Activated CD8-positive, alpha-beta T cell treated with anti-CD3 and anti-CD28 coated beads for 36 hours (primary cell): ENCODE measurements around the gene VPS13D. TPM values are rescaled to one million over a fixed set of nuclear protein-coding genes. Genes with fewer than 3 reads are reported as not detected.

ENCODE experiments used
- ATAC-seq: fragments of 200-7000 bp; cut with Tn5 transposase; one replicate; pipeline ENCODE4 v1.10.0; 2021; ENCODE audit warnings: mild to moderate bottlenecking, moderate library complexity
- CTCF ChIA-PET: fragments of 350-600 bp; sonication (Branson Sonifier 250); formaldehyde crosslinking; loops from one replicate; lab custom pipeline; 2021; ENCODE audit warnings: antibody characterized with exemption; lab: Charles Lee
- POLR2A ChIA-PET: fragments of 350-600 bp; sonication (Branson Sonifier 250); formaldehyde crosslinking; loops from one replicate; lab custom pipeline; 2021; ENCODE audit warnings: antibody characterized with exemption; lab: Charles Lee
- DNase-seq: peaks from one replicate; pipeline ENCODE4 v3.0.0-alpha.2; 2020
- H3K27ac Mint-ChIP-seq: one replicate; pipeline ENCODE4 v1.8.0; 2021; ENCODE audit warnings: mild to moderate bottlenecking, mixed read lengths
- H3K27me3 Mint-ChIP-seq: one replicate; pipeline ENCODE4 v1.8.0; 2021; ENCODE audit warnings: mixed read lengths
- H3K36me3 Mint-ChIP-seq: one replicate; pipeline ENCODE4 v1.8.0; 2021; ENCODE audit warnings: low read depth, mixed read lengths
- H3K4me1 Mint-ChIP-seq: one replicate; pipeline ENCODE4 v1.8.0; 2021; ENCODE audit warnings: low read depth, mixed read lengths
- H3K4me3 Mint-ChIP-seq: one replicate; pipeline ENCODE4 v1.8.0; 2021; ENCODE audit warnings: mild to moderate bottlenecking, moderate library complexity, mixed read lengths
- H3K9me3 Mint-ChIP-seq: one replicate; pipeline ENCODE4 v1.8.0; 2021; ENCODE audit warnings: mixed read lengths
- intact Hi-C: fragments of 100-400 bp; cut with micrococcal nuclease; formaldehyde crosslinking; loops from one replicate; pipeline ENCODE4 v1.10.0; 2022
- total RNA-seq, 2 experiments: library from RNA; stranded (reverse); gene quantifications; one replicate each; pipeline ENCODE4 v1.2.3, GENCODE V29; 2021
- TF ChIP-seq, protein P1 (sequence below): fragments of 200-600 bp; IDR thresholded peaks from one replicate; pipeline ENCODE4 v1.8.0; 2022; ENCODE audit warnings: antibody characterized with exemption, mild to moderate bottlenecking

The VPS13D gene
- total RNA-seq, 2 experiments from 2014 or later: 28.1 to 30.7 TPM

DNA sequence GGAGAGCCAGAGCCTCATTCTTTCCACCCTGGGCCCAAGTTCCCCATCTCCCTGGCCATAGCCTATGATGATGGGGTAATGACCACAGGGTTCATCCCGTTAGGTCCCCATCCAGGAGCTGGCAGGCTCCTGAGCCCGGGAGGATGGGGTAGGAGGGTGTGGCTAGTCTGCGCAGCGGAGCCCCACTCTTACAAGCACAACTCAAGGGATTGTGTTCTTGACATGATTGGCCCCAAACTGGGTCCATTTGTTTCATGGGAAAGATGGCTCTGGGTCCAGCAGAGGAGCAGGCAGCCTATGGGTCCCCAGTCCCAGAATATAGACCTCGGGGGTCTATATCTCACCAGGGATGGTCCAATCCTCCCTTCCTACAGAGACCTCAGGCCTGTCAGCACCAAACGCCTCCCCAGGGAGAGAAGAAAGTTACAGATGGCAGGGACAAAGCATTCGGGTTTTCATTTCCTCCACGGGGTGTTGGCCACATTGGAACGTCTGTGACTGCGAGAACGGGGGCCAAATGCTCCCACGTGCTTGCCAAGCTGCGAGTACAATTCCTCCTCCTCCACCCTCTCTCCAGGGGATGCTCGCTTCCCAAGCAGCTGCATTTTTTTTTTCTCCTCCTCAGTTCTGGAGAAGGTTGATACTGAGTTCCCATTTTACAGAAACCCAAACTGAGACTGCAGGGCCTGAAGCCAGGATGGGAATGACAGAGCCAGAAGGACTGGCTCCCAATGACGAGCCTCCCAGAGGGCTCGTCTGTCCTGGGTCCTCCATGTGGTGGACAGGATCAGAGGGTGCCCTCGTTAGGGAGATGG lies 317.1 kb downstream of the VPS13D start:
- Mint-ChIP-seq H3K9me3 (no peaks in the 10 kb centered on the region), H3K27ac (no peak overlapping the region), H3K4me3 (no peak overlapping the region), H3K4me1 (peaks cover 16% of the 10 kb centered on the region), H3K27me3 (peaks cover 3% of the 10 kb centered on the region), H3K36me3 (no peaks in the 10 kb centered on the region)
- ChIA-PET POLR2A (no interaction called here), CTCF (interaction anchor here (0.6 to 1.7 kb wide), 3 partner anchors 16 to 73 kb away, joined by 3 to 4 read pairs (median 3); no protein-coding TSS in a partner anchor)
- TF ChIP-seq, protein P1, sequence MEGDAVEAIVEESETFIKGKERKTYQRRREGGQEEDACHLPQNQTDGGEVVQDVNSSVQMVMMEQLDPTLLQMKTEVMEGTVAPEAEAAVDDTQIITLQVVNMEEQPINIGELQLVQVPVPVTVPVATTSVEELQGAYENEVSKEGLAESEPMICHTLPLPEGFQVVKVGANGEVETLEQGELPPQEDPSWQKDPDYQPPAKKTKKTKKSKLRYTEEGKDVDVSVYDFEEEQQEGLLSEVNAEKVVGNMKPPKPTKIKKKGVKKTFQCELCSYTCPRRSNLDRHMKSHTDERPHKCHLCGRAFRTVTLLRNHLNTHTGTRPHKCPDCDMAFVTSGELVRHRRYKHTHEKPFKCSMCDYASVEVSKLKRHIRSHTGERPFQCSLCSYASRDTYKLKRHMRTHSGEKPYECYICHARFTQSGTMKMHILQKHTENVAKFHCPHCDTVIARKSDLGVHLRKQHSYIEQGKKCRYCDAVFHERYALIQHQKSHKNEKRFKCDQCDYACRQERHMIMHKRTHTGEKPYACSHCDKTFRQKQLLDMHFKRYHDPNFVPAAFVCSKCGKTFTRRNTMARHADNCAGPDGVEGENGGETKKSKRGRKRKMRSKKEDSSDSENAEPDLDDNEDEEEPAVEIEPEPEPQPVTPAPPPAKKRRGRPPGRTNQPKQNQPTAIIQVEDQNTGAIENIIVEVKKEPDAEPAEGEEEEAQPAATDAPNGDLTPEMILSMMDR: no peak
- DNase-seq (no peak), ATAC-seq (no peak)
- intact Hi-C loops: no loop called here

DNA sequence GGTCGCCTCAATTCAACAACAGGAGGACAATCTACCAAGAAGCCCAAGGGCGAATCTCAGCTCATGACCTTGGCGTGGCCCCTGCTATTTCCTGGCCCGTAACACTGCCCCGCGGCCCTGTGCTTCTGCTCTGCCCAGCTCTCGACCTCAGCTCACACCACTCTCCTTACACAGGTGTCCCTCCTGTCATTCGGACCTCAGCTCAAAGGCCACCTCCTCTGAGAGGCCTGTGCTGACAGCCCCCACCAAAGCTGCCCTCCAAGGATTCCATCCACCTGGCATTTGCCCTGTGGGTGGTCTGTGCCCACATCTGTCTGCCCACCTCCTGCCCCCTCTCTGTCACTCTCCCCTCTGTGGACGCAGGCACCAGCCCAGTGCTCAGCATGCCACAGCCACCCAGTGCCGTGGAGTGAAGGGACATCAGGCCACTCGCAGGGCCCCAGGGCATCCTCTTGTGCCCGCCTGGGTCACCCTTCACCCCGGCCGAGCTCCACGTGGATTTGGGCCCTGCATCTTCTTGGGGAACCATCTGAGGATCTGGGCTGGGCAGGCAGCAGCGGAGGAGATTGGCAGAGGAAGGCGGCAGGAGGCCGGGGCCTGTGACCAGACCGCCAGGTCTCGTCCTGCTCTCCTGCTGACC lies 317.9 kb downstream of the VPS13D start:
- ATAC-seq (no peak), DNase-seq (no peak)
- ChIA-PET POLR2A (no interaction called here), CTCF (interaction anchor here (1.5 to 1.7 kb wide), 2 partner anchors 15 to 37 kb away, joined by 3 to 4 read pairs; no protein-coding TSS in a partner anchor)
- H3K36me3 Mint-ChIP-seq: no peaks in the 10 kb centered on the region
- no peak overlapping the region for H3K27ac Mint-ChIP-seq
- no peaks in the 10 kb centered on the region for H3K9me3 Mint-ChIP-seq
- intact Hi-C loops: no loop called here
- no peak overlapping the region for H3K4me3 Mint-ChIP-seq
- TF ChIP-seq, protein P1: no peak
- peaks cover 16% of the 10 kb centered on the region for H3K4me1 Mint-ChIP-seq
- peaks cover 3% of the 10 kb centered on the region for H3K27me3 Mint-ChIP-seq

- DNase-seq (no peak), ATAC-seq (no peak)
- peaks cover 16% of the 10 kb centered on the region for H3K4me1 Mint-ChIP-seq
- CTCF ChIA-PET: no interaction called here
- H3K9me3 Mint-ChIP-seq: no peaks in the 10 kb centered on the region
- intact Hi-C loops: no loop called here
- no peaks in the 10 kb centered on the region for H3K36me3 Mint-ChIP-seq
- H3K27ac Mint-ChIP-seq: no peak overlapping the region
- TF ChIP-seq, protein P1: no peak
- no peak overlapping the region for H3K4me3 Mint-ChIP-seq
- POLR2A ChIA-PET: no interaction called here
- H3K27me3 Mint-ChIP-seq: peaks cover 3% of the 10 kb centered on the region
These were observed 318.6 kb downstream of the VPS13D start for GRCh38 chr1:12548279-12548972.

DNA sequence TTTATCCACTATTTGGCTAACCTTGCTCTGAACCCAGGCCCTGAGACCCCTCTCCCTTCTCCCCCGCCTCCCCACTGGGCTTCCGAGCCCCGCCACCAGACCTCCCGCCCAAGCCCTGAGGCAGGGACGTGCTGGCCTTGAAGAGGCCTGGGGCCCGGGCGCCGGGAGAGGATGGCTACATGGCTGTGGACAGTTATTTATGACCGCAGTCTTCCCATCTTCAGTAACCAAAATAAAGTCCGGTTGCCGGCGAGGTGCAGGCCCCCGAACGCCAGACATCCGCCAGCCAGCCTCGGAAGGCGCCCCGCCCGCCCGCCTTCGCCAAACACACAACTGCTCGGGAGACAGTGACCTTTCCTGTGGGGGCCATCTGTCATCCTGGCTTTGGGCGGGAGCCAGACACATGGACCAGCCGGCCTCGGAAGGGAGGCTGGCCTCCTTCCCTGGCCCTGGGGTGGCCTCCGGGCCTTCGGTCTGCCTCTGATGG lies 319.2 kb downstream of the VPS13D start:
- intact Hi-C loops: no loop called here
- Mint-ChIP-seq H3K4me3 (no peak overlapping the region), H3K4me1 (peaks cover 16% of the 10 kb centered on the region), H3K36me3 (no peaks in the 10 kb centered on the region), H3K9me3 (peaks cover 2% of the 10 kb centered on the region), H3K27ac (no peak overlapping the region), H3K27me3 (peaks cover 1% of the 10 kb centered on the region)
- DNase-seq: no peak
- ATAC-seq: no peak
- TF ChIP-seq, protein P1: no peak
- ChIA-PET POLR2A (no interaction called here), CTCF (no interaction called here)
